ENCODE data around the gene PDCD1. TPM values are rescaled to one million over a fixed set of nuclear protein-coding genes. Genes with fewer than 3 reads are reported as not detected.

PDCD1 gene
- total RNA-seq, 3 donors from 2014 or later (not counting 1 experiment from before 2014, with no cell fraction given): 0.45 TPM; not detected in 2

DNA sequence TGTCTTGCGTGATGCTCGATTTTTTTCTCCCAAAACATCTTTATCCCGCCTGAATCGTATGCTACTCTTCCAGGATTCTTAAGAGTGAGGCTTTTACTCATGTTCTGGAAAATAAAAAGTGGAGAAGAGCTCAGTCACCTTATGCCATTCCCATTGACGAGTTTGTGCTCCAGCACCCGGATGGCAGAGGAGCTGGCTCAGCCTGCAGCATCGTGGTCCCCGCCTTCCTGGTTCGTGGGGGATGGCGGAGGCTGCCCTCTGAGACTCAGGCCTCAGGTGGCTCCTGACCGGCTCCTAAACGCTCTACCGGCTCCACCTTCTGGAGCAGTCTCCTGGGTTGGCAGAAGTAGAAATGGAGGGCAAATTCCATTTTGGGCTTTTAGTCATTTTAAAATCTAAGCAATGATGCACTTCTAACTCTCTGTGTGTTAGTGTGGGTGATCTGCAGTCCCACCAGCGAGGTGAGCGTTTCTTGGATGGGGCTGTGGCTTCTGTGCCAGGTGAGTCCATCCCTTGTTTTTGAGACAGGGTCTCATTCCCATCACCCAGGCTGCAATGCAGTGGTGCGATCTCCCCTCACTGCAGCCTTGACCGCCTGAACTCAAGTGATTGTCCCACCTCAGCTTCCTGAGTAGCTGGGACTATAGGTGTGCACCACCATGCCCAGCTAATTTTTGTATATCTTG lies 38.7 kb upstream of the PDCD1 start:
- peaks cover 23% of the 10 kb centered on the region for H3K4me1 ChIP-seq (ENCODE audit: control insufficient read depth, insufficient read depth, low read length)
- no peaks in the 10 kb centered on the region for H3K36me3 Mint-ChIP-seq
- ATAC-seq (no peak), DNase-seq (peak in 1 of 2 donors; percentile 12)
- no peaks in the 10 kb centered on the region for H3K27me3 ChIP-seq (ENCODE audit: control insufficient read depth, insufficient read depth, low read length)
- peaks cover 0 to 2% of the 10 kb centered on the region in 2 donors for H3K27me3 Mint-ChIP-seq (ENCODE audit: low read depth in 2 of 2)
- peak overlapping the region; percentile 47 to 73 for H3K27ac Mint-ChIP-seq
- H3K36me3 ChIP-seq (ENCODE audit: control insufficient read depth, insufficient read depth, low read length): no peaks in the 10 kb centered on the region
- H3K9me3 ChIP-seq (ENCODE audit: control insufficient read depth, insufficient read depth, low read length): no peaks in the 10 kb centered on the region
- H3K4me3 Mint-ChIP-seq: peak overlapping the region; percentile 35
- no peak for TF ChIP-seq CTCF (IDR thresholded peaks at IDR 0.05)
- peaks cover 0 to 2% of the 10 kb centered on the region in 2 donors for H3K9me3 Mint-ChIP-seq
- WGBS (ENCODE audit: insufficient coverage): 93% methylated on average over 17 of the region's 17 CpGs
- H3K27ac ChIP-seq (ENCODE audit: low read length): no peak overlapping the region
- intact Hi-C loops (cut with micrococcal nuclease): no loop called here
- H3K4me1 Mint-ChIP-seq: peaks cover 0 to 9% of the 10 kb centered on the region in 2 donors
- no peak overlapping the region for H3K4me3 ChIP-seq (ENCODE audit: low read length)

- Mint-ChIP-seq H3K9me3 (peaks cover 0 to 2% of the 10 kb centered on the region in 2 donors), H3K4me3 (peak overlapping the region; percentile 35), H3K27me3 (ENCODE audit: low read depth in 2 of 2) (peaks cover 0 to under 1% of the 10 kb centered on the region in 2 donors), H3K27ac (peak overlapping the region; percentile 47 to 73), H3K36me3 (no peaks in the 10 kb centered on the region), H3K4me1 (peaks cover 0 to 9% of the 10 kb centered on the region in 2 donors)
- no peak for TF ChIP-seq CTCF (IDR thresholded peaks at IDR 0.05)
- Histone ChIP-seq H3K4me3 (ENCODE audit: low read length) (no peak overlapping the region), H3K36me3 (ENCODE audit: control insufficient read depth, insufficient read depth, low read length) (no peaks in the 10 kb centered on the region), H3K9me3 (ENCODE audit: control insufficient read depth, insufficient read depth, low read length) (no peaks in the 10 kb centered on the region), H3K4me1 (ENCODE audit: control insufficient read depth, insufficient read depth, low read length) (peaks cover 18% of the 10 kb centered on the region), H3K27ac (ENCODE audit: low read length) (no peak overlapping the region), H3K27me3 (ENCODE audit: control insufficient read depth, insufficient read depth, low read length) (no peaks in the 10 kb centered on the region)
- DNase-seq: peak in 1 of 2 donors; percentile 16
- WGBS (ENCODE audit: insufficient coverage): 91% methylated on average over 10 of the region's 10 CpGs
- ATAC-seq: peak in 2 of 3 donors; percentile 44 to 49
- intact Hi-C loops (cut with micrococcal nuclease): no loop called here
Measured at GRCh38 chr2:241896746-241897201, 38.1 kb upstream of the PDCD1 start.

DNA sequence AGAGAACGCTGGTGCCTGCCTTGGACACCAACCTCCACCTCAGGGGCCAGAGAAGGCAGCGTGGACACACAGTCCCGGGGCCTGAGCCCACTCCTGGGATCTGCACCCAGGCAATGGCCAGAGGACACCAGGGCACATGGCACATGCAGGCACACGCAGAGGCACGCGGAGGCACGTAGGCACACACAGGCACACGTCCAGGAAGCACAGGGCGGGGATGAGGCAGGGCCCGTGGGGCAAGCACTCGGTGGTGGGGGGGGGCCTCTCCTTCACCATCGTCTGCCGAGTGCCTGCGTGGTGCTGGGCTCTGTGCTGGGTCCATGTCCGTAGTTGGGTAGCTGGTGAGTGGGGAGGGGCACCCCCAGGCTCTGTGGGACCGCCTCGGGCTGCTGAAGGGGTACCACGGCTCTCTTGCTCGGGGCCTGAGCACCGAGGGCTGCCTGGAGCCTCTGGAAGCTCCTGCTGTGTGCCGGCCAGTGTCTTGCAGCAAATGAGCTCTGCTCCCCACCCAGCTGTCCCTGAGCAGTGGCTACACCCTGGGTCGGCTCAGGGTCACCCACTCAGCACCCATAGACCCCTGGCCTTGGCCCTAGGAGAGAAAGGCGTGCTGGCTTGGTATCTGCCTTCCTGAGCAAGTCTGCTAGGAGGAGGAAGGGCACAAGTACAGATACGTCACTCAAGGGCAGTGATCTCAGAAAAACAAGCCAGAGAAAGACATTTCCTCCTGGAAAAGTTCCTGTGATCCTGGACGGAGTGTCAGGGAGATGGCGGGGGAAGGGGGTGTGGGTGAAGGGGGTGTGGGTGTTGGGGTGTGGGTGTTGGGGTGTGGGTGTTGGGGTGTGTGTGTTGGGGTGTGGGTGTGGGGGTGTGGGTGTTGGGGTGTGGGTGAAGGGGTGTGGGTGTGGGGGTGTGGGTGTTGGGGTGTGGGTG lies 37.3 kb upstream of the PDCD1 start:
- Histone ChIP-seq H3K4me3 (ENCODE audit: low read length) (no peak overlapping the region), H3K36me3 (ENCODE audit: control insufficient read depth, insufficient read depth, low read length) (no peaks in the 10 kb centered on the region), H3K9me3 (ENCODE audit: control insufficient read depth, insufficient read depth, low read length) (no peaks in the 10 kb centered on the region), H3K27ac (ENCODE audit: low read length) (peak overlapping the region; percentile 49), H3K27me3 (ENCODE audit: control insufficient read depth, insufficient read depth, low read length) (no peaks in the 10 kb centered on the region), H3K4me1 (ENCODE audit: control insufficient read depth, insufficient read depth, low read length) (peaks cover 15% of the 10 kb centered on the region)
- DNase-seq: peak; percentile 34 to 62
- Mint-ChIP-seq H3K27ac (peak overlapping the region; percentile 66 to 81), H3K4me3 (no peak overlapping the region), H3K9me3 (peaks cover 0 to 2% of the 10 kb centered on the region in 2 donors), H3K27me3 (ENCODE audit: low read depth in 2 of 2) (no peaks in the 10 kb centered on the region), H3K4me1 (peaks cover 0 to 9% of the 10 kb centered on the region in 2 donors), H3K36me3 (no peaks in the 10 kb centered on the region)
- WGBS (ENCODE audit: insufficient coverage): 89% methylated on average over 24 of the region's 26 CpGs
- TF ChIP-seq CTCF (IDR thresholded peaks at IDR 0.05): no peak
- intact Hi-C loops (cut with micrococcal nuclease): no loop called here
- peak in 2 of 3 donors; percentile 40 to 61 for ATAC-seq
